Epithelial cell of proximal tubule (primary cell): ENCODE data around the gene ZSWIM6. TPM values are rescaled to one million over a fixed set of nuclear protein-coding genes. Genes with fewer than 3 reads are reported as not detected.

Experiments
- DNase-seq: peaks from one replicate; pipeline ENCODE4 v3.0.0-alpha.2; 2011; ENCODE audit warnings: low read depth
- H3K4me3 ChIP-seq: 2 replicates; pipeline ENCODE4 v1.5.1; 2011; ENCODE audit warnings: low read depth, mild to moderate bottlenecking, low read length
- CTCF ChIP-seq: conservative IDR thresholded peaks from 2 replicates; pipeline ENCODE4 v1.5.1; 2012; ENCODE audit warnings: low read depth, mild to moderate bottlenecking, low read length
- total RNA-seq: library from RNA; depleted of rRNA; stranded (reverse); fragments of >200 nt; gene quantifications from 2 replicates; pipeline ENCODE4 v1.2.3, GENCODE V29; 2015

Gene ZSWIM6
- total RNA-seq, 1 donor from 2014 or later: 8.2 TPM

GRCh38 chr5:61463596-61463995, 131.5 kb downstream of the ZSWIM6 start:
- DNase-seq: no peak
- H3K4me3 ChIP-seq: no peak overlapping the region
- TF ChIP-seq CTCF: no peak

GRCh38 chr5:61464512-61464911, 132.5 kb downstream of the ZSWIM6 start:
- H3K4me3 ChIP-seq: no peak overlapping the region
- TF ChIP-seq CTCF: no peak
- no peak for DNase-seq

- no peak overlapping the region for H3K4me3 ChIP-seq
- no peak for DNase-seq
Observed at GRCh38 chr5:61465066-61465465, 133.0 kb downstream of the ZSWIM6 start.

GRCh38 chr5:61465496-61465895, 133.4 kb downstream of the ZSWIM6 start:
- no peak for TF ChIP-seq CTCF
- H3K4me3 ChIP-seq: no peak overlapping the region
- no peak for DNase-seq

More at GRCh38 chr5:61465066-61465465, 133.0 kb downstream of the ZSWIM6 start:
- TF ChIP-seq CTCF: no peak

GRCh38 chr5:61466017-61466416, 134.0 kb downstream of the ZSWIM6 start:
- DNase-seq: no peak
- H3K4me3 ChIP-seq: no peak overlapping the region
- TF ChIP-seq CTCF: no peak

- no peak for TF ChIP-seq CTCF
- peak; percentile 58 for DNase-seq
Observed at GRCh38 chr5:61467766-61468482, 135.9 kb downstream of the ZSWIM6 start.

GRCh38 chr5:61468483-61468865, 136.4 kb downstream of the ZSWIM6 start:
- TF ChIP-seq CTCF: peak; percentile 41
- H3K4me3 ChIP-seq: no peak overlapping the region
- no peak for DNase-seq

More at GRCh38 chr5:61467766-61468482, 135.9 kb downstream of the ZSWIM6 start:
- no peak overlapping the region for H3K4me3 ChIP-seq
